ENCODE results near the gene GGCX. TPM values are rescaled to one million over a fixed set of nuclear protein-coding genes. Genes with fewer than 3 reads are reported as not detected.
"Not testable (repeated sequence)": the region's sequence is repeated elsewhere in the genome, so short reads cannot be mapped to it uniquely, and the experiment has no call there.

GGCX gene
- total and polyA plus RNA-seq, 12 donors, result 14.0 to 31.1 (median 21.6) TPM

- DNase-seq (no peak), ATAC-seq (peak in 2 of 8 donors; percentile 4 to 8)
- no peak for TF ChIP-seq CTCF (IDR thresholded peaks at IDR 0.05)
- H3K9me3 ChIP-seq, result no peaks in the 10 kb centered on the region
- H3K27me3 ChIP-seq, result no peaks in the 10 kb centered on the region
- 2 to 3% methylated on average over 10 of the region's 10 CpGs for WGBS, 2 donors
- intact Hi-C loops (cut with DNase I), result loop anchor here in 2 of 10 donors (5.0 kb wide), 1 partner anchor 34 kb away; the partner anchor contains the start of gene GGCX (in 2 of the 2)
- peaks cover 0 to 63% (median 9%) of the 10 kb centered on the region in 9 donors for H3K36me3 ChIP-seq
- peak overlapping the region; percentile 39 to 91 (median 74) for H3K4me3 ChIP-seq
- H3K27ac ChIP-seq, result peak overlapping the region in 9 of 10 donors; percentile 84 to 95 (median 92)
- H3K4me1 ChIP-seq, result peaks cover 2 to 52% (median 38%) of the 10 kb centered on the region in 9 donors
Measured at GRCh38 chr2:85596026-85596333, 34.7 kb upstream of the GGCX start.

DNA sequence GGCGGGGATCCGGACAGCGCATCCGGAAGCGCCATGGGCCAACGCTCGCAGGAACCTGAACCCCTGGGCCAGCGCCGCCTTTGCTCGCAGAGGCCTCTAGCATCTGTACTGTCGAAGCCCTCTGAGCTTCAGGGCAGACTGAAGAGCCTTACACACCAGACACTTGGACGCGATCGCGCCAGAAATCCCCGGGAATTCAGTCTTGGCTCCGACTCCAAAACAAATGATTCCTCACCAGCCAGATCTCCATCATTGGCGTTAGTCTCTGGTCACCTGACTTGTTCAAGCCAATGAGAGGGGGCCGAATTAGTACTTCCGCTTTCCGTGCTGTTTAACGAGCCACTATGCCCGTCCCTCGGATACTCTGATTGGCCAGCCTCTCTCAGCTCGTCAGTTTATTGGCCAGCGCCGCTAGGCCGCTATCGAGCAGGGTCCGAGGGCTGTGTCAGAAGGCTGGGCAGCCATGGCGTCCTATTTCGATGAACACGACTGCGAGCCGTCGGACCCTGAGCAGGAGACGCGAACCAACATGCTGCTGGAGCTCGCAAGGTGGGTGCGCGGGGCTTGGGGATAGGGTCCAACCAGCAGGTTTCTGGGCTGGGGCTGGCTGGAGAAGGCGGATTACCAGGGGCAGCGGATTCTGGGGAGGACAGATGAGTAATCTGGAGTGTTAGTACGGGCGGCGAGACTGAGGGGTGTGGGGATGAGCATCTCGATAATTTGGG is 34.2 kb upstream of the GGCX start, which contains the start of gene RNF181:
TSS of gene RNF181 (plus strand) at position 445 of the 725 bp plus-strand sequence. CDS start at position 464, 19 bp downstream.
- intact Hi-C loops (cut with DNase I), result loop anchor here in 2 of 10 donors (5.0 kb wide), 1 partner anchor 33 kb away; the partner anchor contains the start of gene GGCX (in 2 of the 2)
- Histone ChIP-seq H3K4me1 (peaks cover 5 to 54% (median 43%) of the 10 kb centered on the region in 9 donors), H3K4me3 (peak within 1 kb of the TSS; percentile 50 to 91 (median 74)), H3K27me3 (no peaks in the 10 kb centered on the region), H3K27ac (peak within 1 kb of the TSS; percentile 76 to 95 (median 91)), H3K36me3 (peaks cover 0 to 58% (median 7%) of the 10 kb centered on the region in 9 donors), H3K9me3 (no peaks in the 10 kb centered on the region)
- no peak for TF ChIP-seq CTCF (IDR thresholded peaks at IDR 0.05)
- ATAC-seq (peak; percentile 92 to 97 (median 97)), DNase-seq (peak; percentile 89 to 98)
- WGBS, 2 donors, result 0 to 1% methylated on average over 47 of the region's 47 CpGs

- intact Hi-C loops (cut with DNase I), result loop anchor here in 2 of 10 donors (5.0 kb wide), 1 partner anchor 33 kb away; the partner anchor contains the start of gene GGCX (in 2 of the 2)
- TF ChIP-seq CTCF (IDR thresholded peaks at IDR 0.05), result no peak
- Histone ChIP-seq H3K4me1 (peaks cover 8 to 61% (median 50%) of the 10 kb centered on the region in 9 donors), H3K9me3 (no peaks in the 10 kb centered on the region), H3K27me3 (no peaks in the 10 kb centered on the region), H3K27ac (peak overlapping the region; percentile 76 to 95 (median 91)), H3K4me3 (peak overlapping the region; percentile 50 to 91 (median 74)), H3K36me3 (peaks cover 0 to 53% (median 7%) of the 10 kb centered on the region in 9 donors)
- WGBS, 2 donors, result 12 to 18% methylated on average over 13 of the region's 13 CpGs
- no peak for DNase-seq
- ATAC-seq, result peak in 1 of 8 donors; percentile 1
Measured at GRCh38 chr2:85594715-85595300, 33.5 kb upstream of the GGCX start.

GRCh38 chr2:85593023-85593422 is 31.7 kb upstream of the GGCX start:
- no peak for TF ChIP-seq CTCF (IDR thresholded peaks at IDR 0.05)
- no peak overlapping the region for H3K4me3 ChIP-seq
- no peaks in the 10 kb centered on the region for H3K9me3 ChIP-seq
- no peaks in the 10 kb centered on the region for H3K27me3 ChIP-seq
- H3K4me1 ChIP-seq, result peaks cover 8 to 78% (median 68%) of the 10 kb centered on the region in 9 donors
- ATAC-seq (no peak), DNase-seq (no peak)
- peak overlapping the region in 2 of 10 donors; percentile 3 to 94 for H3K27ac ChIP-seq
- intact Hi-C loops (cut with DNase I), result no loop called here
- 64 to 65% methylated on average over 3 of the region's 3 CpGs for WGBS, 2 donors
- peaks cover 0 to 35% (median 7%) of the 10 kb centered on the region in 9 donors for H3K36me3 ChIP-seq

DNA sequence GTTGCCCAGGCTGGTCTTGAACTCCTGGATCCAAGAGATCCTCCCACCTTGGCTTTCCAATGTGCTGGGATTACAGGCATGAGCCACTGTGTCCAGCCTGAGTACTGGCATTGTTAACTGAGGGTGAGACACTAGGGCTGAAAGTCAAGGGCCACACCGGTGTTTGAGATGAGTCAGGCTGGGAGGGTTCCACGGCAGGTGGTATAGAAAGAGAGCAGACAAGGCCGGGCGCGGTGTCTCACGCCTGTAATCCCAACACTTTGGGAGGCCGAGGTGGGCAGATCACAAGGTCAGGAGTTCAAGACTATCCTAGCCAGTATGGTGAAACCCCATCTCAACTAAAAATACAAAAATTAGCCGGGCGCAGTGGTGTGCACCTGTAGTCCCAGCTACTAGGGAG is 31.0 kb upstream of the GGCX start:
- H3K27me3 ChIP-seq; intact Hi-C loops (cut with DNase I); H3K4me3 ChIP-seq; DNase-seq; ATAC-seq; H3K9me3 ChIP-seq: not testable (repeated sequence)
- peak overlapping the region in 9 of 10 donors; percentile 63 to 97 (median 91) for H3K27ac ChIP-seq
- 93 to 96% methylated on average over 9 of the region's 9 CpGs for WGBS, 2 donors
- H3K4me1 ChIP-seq, result peaks cover 8 to 84% (median 75%) of the 10 kb centered on the region in 9 donors
- peaks cover 0 to 28% (median 2%) of the 10 kb centered on the region in 9 donors for H3K36me3 ChIP-seq

Measured in heart right ventricle (tissue), 16 donors.